Stimulated activated CD8-positive, alpha-beta memory T cell treated with anti-CD3 and anti-CD28 coated beads, Interleukin-15, amount 100 ng/mL, for 24 hours (primary cell): Measurements from ENCODE around the gene WNT9A.
"Not testable (repeated sequence)": the region's sequence is repeated elsewhere in the genome, so short reads cannot be mapped to it uniquely, and the experiment has no call there.

Source experiments
- DNase-seq: peaks from one replicate; pipeline ENCODE4 v3.0.0-alpha.2; 2020; ENCODE audit warnings: low read depth

WNT9A gene

GRCh38 chr1:227910511-227911153, 37.1 kb downstream of the WNT9A start:
- DNase-seq = no peak

GRCh38 chr1:227909923-227910328, 37.8 kb downstream of the WNT9A start:
- DNase-seq = not testable (repeated sequence)

- no peak for DNase-seq
Measured at GRCh38 chr1:227909188-227909587, 38.5 kb downstream of the WNT9A start.

GRCh38 chr1:227908359-227908758, 39.4 kb downstream of the WNT9A start:
- DNase-seq = no peak

- no peak for DNase-seq
Measured at GRCh38 chr1:227907439-227908015, 40.2 kb downstream of the WNT9A start.

- DNase-seq = no peak
Measured at GRCh38 chr1:227906550-227907071, 41.1 kb downstream of the WNT9A start.

GRCh38 chr1:227905573-227906487, 41.9 kb downstream of the WNT9A start:
- no peak for DNase-seq

- no peak for DNase-seq
Measured at GRCh38 chr1:227904541-227905335, 43.0 kb downstream of the WNT9A start.

GRCh38 chr1:227903614-227904501, 43.9 kb downstream of the WNT9A start:
- no peak for DNase-seq

- no peak for DNase-seq
Measured at GRCh38 chr1:227903061-227903521, 44.6 kb downstream of the WNT9A start.

GRCh38 chr1:227902641-227902990, 45.1 kb downstream of the WNT9A start:
- DNase-seq = no peak

- DNase-seq = no peak
Measured at GRCh38 chr1:227901906-227902640, 45.7 kb downstream of the WNT9A start.

GRCh38 chr1:227901239-227901905, 46.4 kb downstream of the WNT9A start:
- DNase-seq = no peak

GRCh38 chr1:227900571-227901051, 47.1 kb downstream of the WNT9A start:
- no peak for DNase-seq

GRCh38 chr1:227899820-227900449, 47.8 kb downstream of the WNT9A start:
- DNase-seq = no peak

- no peak for DNase-seq
Measured at GRCh38 chr1:227899141-227899819, 48.5 kb downstream of the WNT9A start.

GRCh38 chr1:227898502-227899140, 49.1 kb downstream of the WNT9A start:
- DNase-seq = no peak
